IMR-90 (cell line): ENCODE results near the gene MAN2A1. TPM values are rescaled to one million over a fixed set of nuclear protein-coding genes. Genes with fewer than 3 reads are reported as not detected.

Experiments used
- ATAC-seq: fragments of 200-7000 bp; cut with Tn5 transposase; 2 replicates; pipeline ENCODE4 v1.9.1; 2020; ENCODE audit warnings: low read depth, mild to moderate bottlenecking, moderate library complexity
- BruUV-seq: library from RNA; stranded (reverse); fragments of 400-500 nt; replicated peaks from 2 replicates; lab custom pipeline; 2021; lab: Mats Ljungman, UMichigan
- CTCF ChIA-PET: fragments of 300-600 bp; formaldehyde crosslinking; extraction: SDS; loops from one replicate; lab custom pipeline; 2021; ENCODE audit warnings: antibody characterized with exemption; lab: Yijun Ruan, JAX
- POLR2A ChIA-PET: fragments of 300-600 bp; sonication (Branson Sonifier 250); formaldehyde crosslinking; loops from one replicate; lab custom pipeline; 2022; ENCODE audit warnings: antibody characterized with exemption; ENCODE audit not compliant: unreplicated experiment; lab: Charles Lee
- DNase-seq: peaks from one replicate; pipeline ENCODE4 v3.0.0; 2013
- H2AFZ ChIP-seq: replicated peaks from 2 replicates; pipeline ENCODE3; 2013; ENCODE audit warnings: low read length, mild to moderate bottlenecking; ENCODE audit not compliant: poor library complexity
- H2AK5ac ChIP-seq: 2 replicates; pipeline ENCODE4 v1.6.1; 2013; ENCODE audit warnings: low read depth, low read length, inconsistent platforms
- H2AK9ac ChIP-seq: replicated peaks from 2 replicates; pipeline ENCODE3; 2013; ENCODE audit warnings: mild to moderate bottlenecking, low read depth, low read length, moderate library complexity; ENCODE audit not compliant: poor library complexity
- H2BK120ac ChIP-seq: 2 replicates; pipeline ENCODE4 v1.6.1; 2013; ENCODE audit warnings: low read depth, low read length, inconsistent platforms
- H2BK15ac ChIP-seq: 3 replicates; pipeline ENCODE4 v1.6.1; 2013; ENCODE audit warnings: low read depth, low read length, inconsistent platforms
- H2BK20ac ChIP-seq: 2 replicates; pipeline ENCODE4 v1.6.1; 2013; ENCODE audit warnings: low read depth, mild to moderate bottlenecking, inconsistent platforms, low read length, moderate library complexity
- H2BK5ac ChIP-seq: 2 replicates; pipeline ENCODE4 v1.6.1; 2013; ENCODE audit warnings: mild to moderate bottlenecking, low read depth, low read length, inconsistent platforms; ENCODE audit not compliant: poor library complexity, severe bottlenecking
- H3K14ac ChIP-seq: replicated peaks from 2 replicates; pipeline ENCODE4 v1.6.1; 2013; ENCODE audit warnings: low read depth, low read length, inconsistent platforms
- H3K18ac ChIP-seq: 2 replicates; pipeline ENCODE4 v1.6.1; 2013; ENCODE audit warnings: low read depth, low read length, control low read depth
- H3K23ac ChIP-seq: 2 replicates; pipeline ENCODE4 v1.6.1; 2013; ENCODE audit warnings: low read depth, low read length, inconsistent platforms
- H3K27ac ChIP-seq: 2 replicates; pipeline ENCODE4 v1.5.1; 2013; ENCODE audit warnings: mild to moderate bottlenecking, control low read depth, low read length; ENCODE audit not compliant: insufficient read depth
- H3K27me3 ChIP-seq: 2 replicates; pipeline ENCODE4 v1.6.1; 2013; ENCODE audit warnings: low read length; ENCODE audit not compliant: control insufficient read depth, insufficient read depth
- H3K36me3 ChIP-seq: 2 replicates; pipeline ENCODE4 v1.6.1; 2013; ENCODE audit warnings: low read length, mixed read lengths; ENCODE audit not compliant: control insufficient read depth, insufficient read depth
- H3K4ac ChIP-seq: 2 replicates; pipeline ENCODE4 v1.6.1; 2013; ENCODE audit warnings: low read depth, low read length, inconsistent platforms
- H3K4me1 ChIP-seq: 2 replicates; pipeline ENCODE4 v1.6.1; 2013; ENCODE audit warnings: low read length, mixed read lengths; ENCODE audit not compliant: control insufficient read depth, insufficient read depth
- H3K4me2 ChIP-seq: 2 replicates; pipeline ENCODE4 v1.6.1; 2013; ENCODE audit warnings: low read depth, mild to moderate bottlenecking, control low read depth, low read length, moderate library complexity
- H3K4me3 ChIP-seq: 2 replicates; pipeline ENCODE4 v1.5.1; 2013; ENCODE audit warnings: low read depth, mild to moderate bottlenecking, control low read depth, low read length, moderate library complexity; ENCODE audit not compliant: insufficient read depth
- H3K56ac ChIP-seq: 2 replicates; pipeline ENCODE4 v1.6.1; 2013; ENCODE audit warnings: low read length, inconsistent platforms; ENCODE audit not compliant: insufficient read depth; ENCODE audit errors: extremely low read depth
- H3K79me1 ChIP-seq, 2 experiments: 2 replicates each; pipeline ENCODE4 v1.6.1; 2013; ENCODE audit warnings: low read length in 2 of 2, inconsistent platforms in 1 of 2, low read depth in 1 of 2
- H3K9ac ChIP-seq: 2 replicates; pipeline ENCODE4 v1.6.1; 2013; ENCODE audit warnings: low read depth, low read length, control low read depth
- H3K9me1 ChIP-seq: 2 replicates; pipeline ENCODE4 v1.6.1; 2013; ENCODE audit warnings: low read length, inconsistent platforms; ENCODE audit not compliant: insufficient read depth
- H3K9me3 ChIP-seq: 2 replicates; pipeline ENCODE4 v1.6.1; 2013; ENCODE audit warnings: low read length; ENCODE audit not compliant: control insufficient read depth, insufficient read depth
- H4K20me1 ChIP-seq: 2 replicates; pipeline ENCODE4 v1.6.1; 2013; ENCODE audit warnings: low read length, inconsistent platforms; ENCODE audit not compliant: insufficient read depth
- H4K5ac ChIP-seq: 2 replicates; pipeline ENCODE4 v1.6.1; 2013; ENCODE audit warnings: mild to moderate bottlenecking, low read depth, low read length, control low read depth
- H4K8ac ChIP-seq, 2 experiments: 2 replicates each; pipeline ENCODE4 v1.6.1; 2013; ENCODE audit warnings: low read depth in 2 of 2, low read length in 2 of 2, control low read depth in 1 of 2, inconsistent platforms in 1 of 2
- H4K91ac ChIP-seq: 2 replicates; pipeline ENCODE4 v1.6.1; 2013; ENCODE audit warnings: low read depth, low read length, inconsistent platforms; ENCODE audit not compliant: insufficient read depth
- MAFK ChIP-seq: IDR thresholded peaks from 2 replicates; pipeline ENCODE4 v1.6.1; 2012; ENCODE audit warnings: low read depth, low read length, improper control_type of control experiment
- MAZ ChIP-seq: IDR thresholded peaks from 2 replicates; pipeline ENCODE4 v1.6.1; 2012; ENCODE audit warnings: low read depth, mild to moderate bottlenecking, low read length, improper control_type of control experiment, moderate library complexity, borderline replicate concordance
- POLR2A ChIP-seq: IDR thresholded peaks from 2 replicates; pipeline ENCODE4 v1.6.1; 2012; ENCODE audit warnings: mild to moderate bottlenecking, low read depth, low read length
- RAD21 ChIP-seq: IDR thresholded peaks from 2 replicates; pipeline ENCODE4 v1.6.1; 2012; ENCODE audit warnings: low read length, improper control_type of control experiment
- WGBS, 2 experiments: methylation state at CpG; one replicate each; pipeline versions ENCODE4 v1.1.5 to v1.1.7; 2013; ENCODE audit warnings: missing lambda C conversion rate in 2 of 2; ENCODE audit not compliant: insufficient read length in 1 of 2; ENCODE audit errors: extremely low coverage in 2 of 2; 5-methylcytosine and 5-hydroxymethylcytosine counted together
- dilution Hi-C: fragments of 300-500 bp; cut with HindIII; formaldehyde crosslinking; loops from one replicate; pipeline ENCODE4 v1.14.3; 2018; ENCODE audit warnings: low sequenced_read_pairs; ENCODE audit not compliant: unreplicated experiment
- in situ Hi-C: fragments of 300-500 bp; cut with MboI; formaldehyde crosslinking; loops from 3 replicates; pipeline ENCODE4 v1.14.3; 2019; ENCODE audit warnings: low sequenced_read_pairs, inconsistent platforms, mixed read lengths
- intact Hi-C: fragments of 100-400 bp; cut with micrococcal nuclease; formaldehyde crosslinking; loops from 2 replicates; pipeline ENCODE4 v1.10.0; 2022
- polyA plus RNA-seq, 3 experiments: library from polyadenylated mRNA; depleted of rRNA; stranded (reverse); fragments of >200 nt; gene quantifications; 2 replicates each; pipeline ENCODE4 v1.2.3, GENCODE V29; 2012; ENCODE audit warnings: low replicate concordance in 1 of 3
- total RNA-seq: library from RNA; depleted of rRNA; stranded (reverse); fragments of >200 nt; gene quantifications from 2 replicates; pipeline ENCODE4 v1.2.3, GENCODE V29; 2012

MAN2A1 gene
- total and polyA plus RNA-seq, 2 of the 4 experiments (the other 2 are of a cell fraction), result 16.4 to 29.6 TPM

DNA sequence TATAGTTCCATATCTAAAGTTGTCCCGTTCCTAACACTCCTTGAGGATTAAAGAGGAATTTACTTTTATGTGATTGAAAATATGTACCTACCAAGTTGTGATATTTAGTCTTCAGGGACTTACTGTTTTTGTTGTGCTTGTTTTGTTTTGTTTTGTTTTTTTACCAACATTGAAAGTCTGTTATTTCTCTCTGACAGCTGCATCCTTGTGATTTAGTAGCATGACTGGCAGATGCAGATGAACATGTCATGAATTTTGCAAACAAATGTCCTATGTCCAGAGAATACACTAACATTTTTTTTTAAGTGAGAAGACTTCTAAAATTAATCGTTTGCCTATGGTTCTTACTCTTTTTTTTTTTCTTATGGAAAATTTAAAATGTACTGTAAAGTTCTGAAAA lies 85.4 kb downstream of the MAN2A1 start:
- H3K56ac ChIP-seq, result no peak overlapping the region
- CTCF ChIA-PET, result no interaction called here
- H2BK20ac ChIP-seq, result no peak overlapping the region
- ATAC-seq (no peak), DNase-seq (no peak)
- H3K27me3 ChIP-seq, result no peaks in the 10 kb centered on the region
- no peak overlapping the region for H2AK9ac ChIP-seq
- no CpG with 5 or more reads among the region's 2 CpGs for WGBS, 2 experiments
- no peak overlapping the region for H3K14ac ChIP-seq
- no peaks in the 10 kb centered on the region for H3K9me1 ChIP-seq
- peaks cover 0 to 8% of the 10 kb centered on the region in 2 experiments; a peak in 2 of 4 replicates for H3K79me1 ChIP-seq
- dilution Hi-C loops (no loop called here), in situ Hi-C loops (no loop called here), intact Hi-C loops (no loop called here)
- H2AFZ ChIP-seq, result no peak overlapping the region
- POLR2A ChIA-PET, result no interaction called here
- H3K4me3 ChIP-seq, result no peak overlapping the region
- no peak overlapping the region for H3K9ac ChIP-seq
- no peak overlapping the region for H2BK15ac ChIP-seq
- no peak overlapping the region for H3K4ac ChIP-seq
- H2BK120ac ChIP-seq, result no peak overlapping the region
- H3K9me3 ChIP-seq, result no peaks in the 10 kb centered on the region
- H3K23ac ChIP-seq, result no peak overlapping the region
- no peak overlapping the region for H3K4me2 ChIP-seq
- H4K20me1 ChIP-seq, result no peaks in the 10 kb centered on the region
- peaks cover 4% of the 10 kb centered on the region for H3K36me3 ChIP-seq
- TF ChIP-seq MAFK, result no peak
- no peak for TF ChIP-seq RAD21
- TF ChIP-seq POLR2A, result no peak
- no peak for TF ChIP-seq MAZ
- no peak overlapping the region for H2AK5ac ChIP-seq
- H4K91ac ChIP-seq, result no peak overlapping the region
- no peak overlapping the region for H4K5ac ChIP-seq
- no peak overlapping the region for H2BK5ac ChIP-seq
- H3K18ac ChIP-seq, result no peak overlapping the region
- no peak overlapping the region for H4K8ac ChIP-seq
- BruUV-seq, result no TSS peak
- H3K4me1 ChIP-seq, result no peaks in the 10 kb centered on the region
- H3K27ac ChIP-seq, result no peak overlapping the region
